Effector CD8-positive, alpha-beta T cell (primary cell): ENCODE data around the gene CALCR.
"Not testable (repeated sequence)": the region's sequence is repeated elsewhere in the genome, so short reads cannot be mapped to it uniquely, and the experiment has no call there.

ENCODE experiments used
- DNase-seq: peaks from one replicate; lab custom pipeline; 2025; lab: John Stamatoyannopoulos, UW

The CALCR gene

GRCh38 chr7:93562106-93562505, 12.4 kb downstream of the CALCR start:
- DNase-seq = no peak

GRCh38 chr7:93559639-93560491, 14.7 kb downstream of the CALCR start:
- DNase-seq = no peak

GRCh38 chr7:93558705-93559614, 15.6 kb downstream of the CALCR start:
- no peak for DNase-seq

GRCh38 chr7:93551931-93552330, 22.6 kb downstream of the CALCR start:
- DNase-seq = no peak

- no peak for DNase-seq
Measured at GRCh38 chr7:93551063-93551895, 23.2 kb downstream of the CALCR start.

- DNase-seq = no peak
Measured at GRCh38 chr7:93547716-93548115, 26.8 kb downstream of the CALCR start.

GRCh38 chr7:93544691-93545090, 29.8 kb downstream of the CALCR start:
- DNase-seq = no peak

GRCh38 chr7:93538061-93538460, 36.5 kb downstream of the CALCR start:
- no peak for DNase-seq

- no peak for DNase-seq
Measured at GRCh38 chr7:93535616-93536015, 38.9 kb downstream of the CALCR start.

GRCh38 chr7:93530701-93531100, 43.8 kb downstream of the CALCR start:
- DNase-seq = no peak

GRCh38 chr7:93516834-93517233, 57.7 kb downstream of the CALCR start:
- DNase-seq = no peak

- DNase-seq = no peak
Measured at GRCh38 chr7:93515144-93515543, 59.4 kb downstream of the CALCR start.

GRCh38 chr7:93509303-93509702, 65.2 kb downstream of the CALCR start:
- DNase-seq = no peak

GRCh38 chr7:93503088-93503487, 71.4 kb downstream of the CALCR start:
- DNase-seq = no peak

- DNase-seq = not testable (repeated sequence)
Measured at GRCh38 chr7:93491860-93492259, 82.7 kb downstream of the CALCR start.

GRCh38 chr7:93476491-93477344, 97.8 kb downstream of the CALCR start:
- no peak for DNase-seq

GRCh38 chr7:93475811-93476210, 98.7 kb downstream of the CALCR start:
- DNase-seq = no peak

- DNase-seq = no peak
Measured at GRCh38 chr7:93471456-93471855, 103.1 kb downstream of the CALCR start.

- no peak for DNase-seq
Measured at GRCh38 chr7:93463764-93464163, 110.8 kb downstream of the CALCR start.

GRCh38 chr7:93461350-93461749, 113.2 kb downstream of the CALCR start:
- no peak for DNase-seq

GRCh38 chr7:93453262-93453661, 121.3 kb downstream of the CALCR start:
- DNase-seq = no peak
